Measurements from ENCODE around the gene PRMT6. TPM values are rescaled to one million over a fixed set of nuclear protein-coding genes. Genes with fewer than 3 reads are reported as not detected.

PRMT6 gene
- 6.5 and 14.1 TPM in 2 replicates for total RNA-seq

DNA sequence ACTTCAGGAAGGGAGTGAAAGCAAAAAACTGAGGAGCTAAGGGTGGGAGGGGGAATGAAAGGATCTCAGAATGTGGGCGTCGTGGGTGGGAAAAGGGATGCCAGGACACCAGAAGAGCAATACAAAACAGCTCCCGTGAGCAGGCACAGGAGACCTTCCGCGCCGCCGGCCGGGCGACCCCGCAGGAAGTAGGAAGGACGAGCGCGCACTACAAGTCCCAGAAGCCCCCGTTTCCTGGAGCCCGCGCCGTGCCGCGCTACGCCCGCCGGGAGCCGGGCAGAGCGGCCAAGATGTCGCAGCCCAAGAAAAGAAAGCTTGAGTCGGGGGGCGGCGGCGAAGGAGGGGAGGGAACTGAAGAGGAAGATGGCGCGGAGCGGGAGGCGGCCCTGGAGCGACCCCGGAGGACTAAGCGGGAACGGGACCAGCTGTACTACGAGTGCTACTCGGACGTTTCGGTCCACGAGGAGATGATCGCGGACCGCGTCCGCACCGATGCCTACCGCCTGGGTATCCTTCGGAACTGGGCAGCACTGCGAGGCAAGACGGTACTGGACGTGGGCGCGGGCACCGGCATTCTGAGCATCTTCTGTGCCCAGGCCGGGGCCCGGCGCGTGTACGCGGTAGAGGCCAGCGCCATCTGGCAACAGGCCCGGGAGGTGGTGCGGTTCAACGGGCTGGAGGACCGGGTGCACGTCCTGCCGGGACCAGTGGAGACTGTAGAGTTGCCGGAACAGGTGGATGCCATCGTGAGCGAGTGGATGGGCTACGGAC, at the start of gene PRMT6:
Gene PRMT6 (plus strand): TSS at position 249 of the 771 bp plus-strand sequence. CDS start 42 bp downstream, at position 291.

Other genes with a start within 250 kb of the PRMT6 start
- 0.31 TPM in 1 of 2 replicates, not detected in the other for gene NTNG1, start 84.4 kb downstream of the PRMT6 start, total RNA-seq

Data from hair follicular keratinocyte (primary cell).